ENCODE measurements around the gene SLC35F5.
"Not testable (repeated sequence)": the region's sequence is repeated elsewhere in the genome, so short reads cannot be mapped to it uniquely, and the experiment has no call there.

GRCh38 chr2:113704300-113704993 is 52.0 kb downstream of the SLC35F5 start:
- peak in 1 of 2 experiments; percentile 17; a peak in 1 of 4 replicates for TF ChIP-seq CTCF (conservative IDR thresholded peaks at IDR 0.05; ENCODE audit: low read depth in 2 of 2)
- TF ChIP-seq REST (IDR thresholded peaks at IDR 0.05; ENCODE audit: unreplicated experiment); POLR2AphosphoS5 (IDR thresholded peaks at IDR 0.05; ENCODE audit: low read depth); ETS1 (IDR thresholded peaks at IDR 0.05); EZH2 (IDR thresholded peaks at IDR 0.05; ENCODE audit: low read depth, unreplicated experiment); EZH2phosphoT487 (IDR thresholded peaks at IDR 0.05; ENCODE audit: unreplicated experiment); CREB1 (CRISPR knock-in tag; IDR thresholded peaks at IDR 0.05; ENCODE audit: low read depth); ZNF114 (CRISPR knock-in tag; IDR thresholded peaks at IDR 0.05): not testable (repeated sequence)

Measured in GM23338 (cell line).